Activated T-helper 1 cell treated with anti-CD3 and anti-CD28 coated beads, Interleukin-12 subunit alpha, Interleukin-12 subunit beta, Interleukin-2, Interleukin-4 antibody, amounts not matched to agents 30 ng/mL and 10 ng/mL and 1 ng/mL, durations not matched to agents 14 hours and 24 hours and 36 hours (primary cell): ENCODE measurements around the gene PCSK6. TPM values are rescaled to one million over a fixed set of nuclear protein-coding genes. Genes with fewer than 3 reads are reported as not detected.

Experiments used
- DNase-seq: peaks from one replicate; pipeline ENCODE4 v3.0.0; 2021; ENCODE audit warnings: low spot score
- H3K27ac Mint-ChIP-seq: one replicate; pipeline ENCODE4 v1.8.0; 2021; ENCODE audit warnings: mild to moderate bottlenecking, mixed read lengths
- H3K27me3 Mint-ChIP-seq: one replicate; pipeline ENCODE4 v1.8.0; 2022; ENCODE audit warnings: mild to moderate bottlenecking, moderate library complexity, mixed read lengths; ENCODE audit not compliant: insufficient read depth
- H3K36me3 Mint-ChIP-seq: one replicate; pipeline ENCODE4 v1.8.0; 2021; ENCODE audit warnings: low read depth, mixed read lengths
- H3K4me1 Mint-ChIP-seq: one replicate; pipeline ENCODE4 v1.8.0; 2021; ENCODE audit warnings: low read depth, mixed read lengths
- H3K4me3 Mint-ChIP-seq: one replicate; pipeline ENCODE4 v1.8.0; 2021; ENCODE audit warnings: mild to moderate bottlenecking, moderate library complexity, mixed read lengths
- H3K9me3 Mint-ChIP-seq: one replicate; pipeline ENCODE4 v1.8.0; 2021; ENCODE audit warnings: mixed read lengths
- intact Hi-C: fragments of 100-400 bp; cut with micrococcal nuclease; formaldehyde crosslinking; loops from one replicate; pipeline ENCODE4 v1.15.1; 2024
- total RNA-seq: library from RNA; stranded (reverse); gene quantifications from 2 replicates; pipeline ENCODE4 v1.2.3, GENCODE V29; 2022

Gene PCSK6
- 3.0 and 3.7 TPM in 2 replicates for total RNA-seq

- Mint-ChIP-seq H3K4me3 (peak within 1 kb of the TSS; percentile 54), H3K27ac (peak within 1 kb of the TSS; percentile 52), H3K27me3 (peaks cover 47% of the 10 kb centered on the region), H3K9me3 (no peaks in the 10 kb centered on the region), H3K36me3 (no peaks in the 10 kb centered on the region), H3K4me1 (peaks cover 5% of the 10 kb centered on the region)
- intact Hi-C loops, result loop anchor here (5.0 kb wide), 1 partner anchor 48 kb away; no protein-coding TSS in a partner anchor
- no peak for DNase-seq
Observed at GRCh38 chr15:101489599-101490407, at the start of gene PCSK6. PCSK6 (minus strand) TSS chr15:101489707; CDS start chr15:101489670, 37 bp downstream.

- Mint-ChIP-seq H3K4me3 (no peak overlapping the region), H3K9me3 (no peaks in the 10 kb centered on the region), H3K27me3 (no peaks in the 10 kb centered on the region), H3K4me1 (no peaks in the 10 kb centered on the region), H3K27ac (no peak overlapping the region), H3K36me3 (no peaks in the 10 kb centered on the region)
- intact Hi-C loops, result no loop called here
- DNase-seq, result no peak
Observed at GRCh38 chr15:101538996-101539395, 49.5 kb upstream of the PCSK6 start.

- Mint-ChIP-seq H3K4me3 (no peak overlapping the region), H3K9me3 (no peaks in the 10 kb centered on the region), H3K27ac (no peak overlapping the region), H3K4me1 (no peaks in the 10 kb centered on the region), H3K27me3 (no peaks in the 10 kb centered on the region), H3K36me3 (no peaks in the 10 kb centered on the region)
- DNase-seq, result no peak
- intact Hi-C loops, result no loop called here
Observed at GRCh38 chr15:101538177-101538576, 48.7 kb upstream of the PCSK6 start.

- Mint-ChIP-seq H3K4me3 (no peak overlapping the region), H3K27ac (no peak overlapping the region), H3K4me1 (no peaks in the 10 kb centered on the region), H3K9me3 (no peaks in the 10 kb centered on the region), H3K27me3 (no peaks in the 10 kb centered on the region), H3K36me3 (no peaks in the 10 kb centered on the region)
- intact Hi-C loops, result no loop called here
- DNase-seq, result no peak
Observed at GRCh38 chr15:101537483-101538080, 48.1 kb upstream of the PCSK6 start.

GRCh38 chr15:101536875-101537405, 47.4 kb upstream of the PCSK6 start:
- H3K9me3 Mint-ChIP-seq, result no peaks in the 10 kb centered on the region
- no peaks in the 10 kb centered on the region for H3K4me1 Mint-ChIP-seq
- DNase-seq, result no peak
- H3K27ac Mint-ChIP-seq, result no peak overlapping the region
- H3K4me3 Mint-ChIP-seq, result no peak overlapping the region
- H3K27me3 Mint-ChIP-seq, result no peaks in the 10 kb centered on the region
- intact Hi-C loops, result no loop called here
- H3K36me3 Mint-ChIP-seq, result no peaks in the 10 kb centered on the region

GRCh38 chr15:101536166-101536874, 46.8 kb upstream of the PCSK6 start:
- Mint-ChIP-seq H3K36me3 (no peaks in the 10 kb centered on the region), H3K27ac (no peak overlapping the region)
- DNase-seq, result no peak

GRCh38 chr15:101535170-101535902, 45.8 kb upstream of the PCSK6 start:
- Mint-ChIP-seq H3K27me3 (no peaks in the 10 kb centered on the region), H3K36me3 (no peaks in the 10 kb centered on the region), H3K27ac (no peak overlapping the region), H3K4me3 (no peak overlapping the region), H3K4me1 (no peaks in the 10 kb centered on the region), H3K9me3 (no peaks in the 10 kb centered on the region)
- DNase-seq, result no peak
- intact Hi-C loops, result no loop called here

More at GRCh38 chr15:101536166-101536874, 46.8 kb upstream of the PCSK6 start:
- intact Hi-C loops, result no loop called here
- H3K9me3 Mint-ChIP-seq, result no peaks in the 10 kb centered on the region
- H3K27me3 Mint-ChIP-seq, result no peaks in the 10 kb centered on the region
- no peak overlapping the region for H3K4me3 Mint-ChIP-seq
- no peaks in the 10 kb centered on the region for H3K4me1 Mint-ChIP-seq

- Mint-ChIP-seq H3K27ac (no peak overlapping the region), H3K4me1 (no peaks in the 10 kb centered on the region), H3K27me3 (no peaks in the 10 kb centered on the region), H3K4me3 (no peak overlapping the region), H3K9me3 (no peaks in the 10 kb centered on the region), H3K36me3 (no peaks in the 10 kb centered on the region)
- DNase-seq, result no peak
- intact Hi-C loops, result no loop called here
Observed at GRCh38 chr15:101534376-101534970, 45.0 kb upstream of the PCSK6 start.

- Mint-ChIP-seq H3K27me3 (no peaks in the 10 kb centered on the region), H3K4me1 (no peaks in the 10 kb centered on the region), H3K27ac (no peak overlapping the region), H3K4me3 (no peak overlapping the region), H3K9me3 (no peaks in the 10 kb centered on the region), H3K36me3 (no peaks in the 10 kb centered on the region)
- intact Hi-C loops, result no loop called here
- no peak for DNase-seq
Observed at GRCh38 chr15:101533371-101534140, 44.0 kb upstream of the PCSK6 start.

GRCh38 chr15:101532865-101533264, 43.4 kb upstream of the PCSK6 start:
- intact Hi-C loops, result no loop called here
- no peak overlapping the region for H3K4me3 Mint-ChIP-seq
- H3K9me3 Mint-ChIP-seq, result no peaks in the 10 kb centered on the region
- no peak overlapping the region for H3K27ac Mint-ChIP-seq
- no peaks in the 10 kb centered on the region for H3K27me3 Mint-ChIP-seq
- H3K36me3 Mint-ChIP-seq, result no peaks in the 10 kb centered on the region
- no peak for DNase-seq
- H3K4me1 Mint-ChIP-seq, result no peaks in the 10 kb centered on the region

GRCh38 chr15:101531170-101531569, 41.7 kb upstream of the PCSK6 start:
- Mint-ChIP-seq H3K27me3 (no peaks in the 10 kb centered on the region), H3K4me1 (no peaks in the 10 kb centered on the region), H3K4me3 (no peak overlapping the region), H3K9me3 (no peaks in the 10 kb centered on the region), H3K27ac (no peak overlapping the region), H3K36me3 (no peaks in the 10 kb centered on the region)
- no peak for DNase-seq
- intact Hi-C loops, result no loop called here
